HG03135 (cell line): Measurements from ENCODE around the gene POTEH.
"Not testable (repeated sequence)": the region's sequence is repeated elsewhere in the genome, so short reads cannot be mapped to it uniquely, and the experiment has no call there.

Experiments used
- ATAC-seq: cut with Tn5 transposase; IDR thresholded peaks from one replicate; pipeline ENCODE4 v1.9.1; 2021; ENCODE audit warnings: mild to moderate bottlenecking, moderate library complexity; ENCODE audit not compliant: unreplicated experiment

POTEH gene

DNA sequence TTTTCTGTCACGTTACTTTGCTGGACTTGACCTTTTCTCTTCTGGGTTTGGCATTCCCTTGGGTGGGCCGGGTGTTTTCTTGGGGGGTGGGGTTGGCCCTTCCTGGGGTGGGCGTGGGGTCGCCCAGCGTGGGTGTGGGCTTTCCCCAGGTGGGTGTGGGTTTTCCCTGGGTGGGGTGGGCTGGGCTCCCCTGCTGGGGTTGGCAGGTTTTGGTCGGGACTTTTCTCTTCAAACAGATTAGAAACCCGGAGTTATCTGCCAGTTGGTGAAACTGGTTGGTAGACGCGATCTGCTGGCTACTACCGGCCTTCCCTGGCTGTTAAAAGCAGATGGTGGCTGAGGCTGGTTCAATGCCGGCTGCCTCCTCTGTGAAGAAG is at the start of gene POTEH:
Gene POTEH, plus strand, starts transcription at position 278 of the 377 bp plus-strand sequence. Its CDS starts 52 bp downstream, at position 330.
- not testable (repeated sequence) for ATAC-seq

DNA sequence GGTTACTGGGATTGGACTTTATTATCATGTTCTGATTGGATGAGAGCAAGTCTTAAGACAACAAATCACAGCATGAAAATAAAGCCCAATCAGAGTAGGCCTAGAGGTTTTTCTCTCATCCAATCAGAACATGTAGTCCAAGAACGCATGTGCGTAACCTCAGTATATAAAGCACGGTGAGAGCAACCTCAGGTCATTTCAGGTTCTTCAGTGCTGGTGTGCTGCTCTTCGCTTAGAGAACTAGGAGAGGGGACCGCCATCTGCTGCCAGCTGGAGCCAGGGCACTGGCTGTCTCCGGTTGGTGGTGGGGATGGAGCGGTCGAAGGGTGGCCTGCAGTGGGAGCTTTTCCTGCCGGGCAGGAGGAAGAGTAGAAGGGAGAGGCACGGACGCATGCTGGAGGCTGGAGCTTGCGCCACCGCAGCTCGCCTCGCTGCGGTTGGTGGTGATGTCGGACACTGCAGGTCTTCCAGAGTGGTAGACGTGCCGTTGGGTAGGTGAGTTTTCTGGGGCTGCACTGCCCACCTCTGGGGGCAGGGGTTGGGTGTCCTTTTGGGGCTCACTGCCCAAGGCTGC is 47.5 kb upstream of the POTEH start:
- ATAC-seq, result not testable (repeated sequence)

DNA sequence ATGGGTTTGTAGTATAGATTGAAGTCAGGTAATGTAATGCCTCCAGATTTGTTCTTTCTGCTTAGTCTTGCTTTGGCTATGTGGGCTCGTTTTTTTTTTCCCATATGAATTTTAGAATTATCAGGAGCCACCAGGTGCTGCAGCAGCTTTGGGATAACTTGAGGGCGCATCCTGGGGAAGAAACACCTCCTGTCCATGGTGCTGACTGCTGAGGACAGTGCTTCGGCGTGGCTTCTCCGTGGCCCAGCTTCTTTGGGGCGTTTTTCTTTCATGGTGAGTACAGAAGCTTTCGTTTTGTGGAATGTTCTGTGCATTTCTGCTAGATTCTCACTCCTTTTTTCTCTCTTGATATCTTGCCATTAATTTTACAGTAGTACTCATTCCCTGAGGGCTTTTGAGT is 37.9 kb upstream of the POTEH start:
- ATAC-seq, result not testable (repeated sequence)

DNA sequence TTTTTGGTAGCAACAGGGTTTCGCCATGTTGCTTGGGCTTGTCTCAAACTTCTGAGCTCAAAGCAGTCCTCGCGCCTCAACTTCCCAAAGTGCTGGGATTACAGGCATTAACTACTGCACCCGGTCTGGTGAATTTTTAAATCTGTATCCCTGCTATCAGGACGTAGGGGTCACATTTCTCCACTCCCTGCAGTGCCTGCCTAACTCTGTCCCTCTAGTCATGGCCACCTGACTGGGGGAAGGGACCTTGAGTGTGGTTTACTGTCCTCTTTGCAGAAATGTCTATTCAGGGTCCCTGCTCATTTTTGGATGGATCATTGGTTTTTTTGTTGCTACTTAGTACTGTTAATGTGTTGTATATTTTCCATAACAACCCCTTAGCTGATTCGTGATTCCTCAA is 37.1 kb upstream of the POTEH start:
- not testable (repeated sequence) for ATAC-seq

DNA sequence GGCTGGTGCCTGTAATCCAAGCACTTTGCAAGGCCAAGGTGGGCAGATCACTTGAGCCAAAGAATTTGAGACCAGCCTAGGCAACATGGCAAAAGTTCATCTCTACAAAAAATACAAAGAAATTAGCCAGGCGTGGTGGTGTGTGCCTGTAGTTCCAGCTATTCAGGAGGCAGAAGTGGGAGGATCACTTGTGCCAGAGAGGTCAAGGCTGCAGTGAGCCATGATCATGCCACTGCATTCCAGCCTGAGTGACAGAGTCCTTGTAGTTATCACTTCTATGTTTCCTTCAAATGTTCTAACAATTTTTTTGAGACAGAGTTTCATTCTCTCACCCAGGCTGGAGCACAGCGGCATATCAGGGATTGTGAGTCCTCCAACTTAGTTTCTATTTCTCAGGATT is 36.6 kb upstream of the POTEH start:
- not testable (repeated sequence) for ATAC-seq

DNA sequence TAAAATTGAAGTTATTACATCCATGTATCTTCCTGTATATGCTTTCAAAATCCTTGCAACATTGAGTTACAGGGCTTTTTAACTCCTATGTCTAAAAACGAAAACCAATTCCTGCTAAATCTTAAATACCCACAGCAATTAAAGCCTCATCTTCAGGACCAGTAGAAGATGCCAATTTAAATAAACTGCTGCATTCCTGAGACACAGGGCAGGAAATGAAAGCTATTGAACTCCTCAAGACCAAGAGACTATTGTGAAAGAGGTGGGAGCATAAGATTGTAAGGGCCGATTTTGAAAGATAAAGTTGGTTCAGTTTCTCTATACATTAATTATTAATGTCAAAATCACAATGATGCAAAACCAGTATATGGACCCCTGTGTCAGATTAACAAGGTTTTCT is 28.7 kb upstream of the POTEH start:
- ATAC-seq, result not testable (repeated sequence)

DNA sequence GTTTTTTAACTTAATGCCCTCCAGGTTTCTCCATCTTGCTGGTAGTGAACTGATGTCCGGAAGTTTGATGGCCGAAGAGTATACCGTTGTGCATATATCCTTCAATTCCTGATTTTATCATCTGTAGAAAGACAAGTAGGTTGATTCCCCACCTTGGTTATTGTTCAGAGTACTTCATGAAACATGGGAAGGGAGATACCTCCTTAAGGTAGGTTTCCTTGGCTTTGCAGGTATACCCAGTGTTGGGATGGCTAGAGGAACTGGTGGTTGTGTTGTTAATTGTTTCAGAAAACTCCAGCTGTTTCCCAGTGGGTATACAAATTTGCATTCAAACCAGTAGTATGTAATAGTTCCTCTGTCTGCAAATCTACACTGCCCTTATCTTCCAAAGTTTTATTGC is 25.1 kb upstream of the POTEH start:
- ATAC-seq, result not testable (repeated sequence)

DNA sequence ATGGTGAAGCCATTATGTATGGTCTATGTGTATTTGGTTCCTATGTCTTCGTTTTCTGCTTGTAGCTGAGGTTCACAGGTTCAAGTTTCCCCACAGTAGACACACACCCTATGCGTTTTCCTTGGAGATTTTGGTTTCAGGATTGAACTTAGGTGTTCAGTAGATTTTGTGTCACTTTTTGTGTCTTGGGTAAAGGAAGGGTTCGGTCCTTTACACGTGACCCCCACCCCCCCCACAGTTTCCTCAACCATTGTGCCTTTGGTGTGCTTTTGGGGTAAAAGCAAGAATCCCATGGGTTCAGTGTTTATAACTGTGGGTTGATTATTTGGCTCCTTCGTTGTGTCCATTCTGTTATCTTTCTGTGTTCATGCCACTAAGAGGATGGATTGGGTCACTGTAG is 24.3 kb upstream of the POTEH start:
- ATAC-seq, result not testable (repeated sequence)

DNA sequence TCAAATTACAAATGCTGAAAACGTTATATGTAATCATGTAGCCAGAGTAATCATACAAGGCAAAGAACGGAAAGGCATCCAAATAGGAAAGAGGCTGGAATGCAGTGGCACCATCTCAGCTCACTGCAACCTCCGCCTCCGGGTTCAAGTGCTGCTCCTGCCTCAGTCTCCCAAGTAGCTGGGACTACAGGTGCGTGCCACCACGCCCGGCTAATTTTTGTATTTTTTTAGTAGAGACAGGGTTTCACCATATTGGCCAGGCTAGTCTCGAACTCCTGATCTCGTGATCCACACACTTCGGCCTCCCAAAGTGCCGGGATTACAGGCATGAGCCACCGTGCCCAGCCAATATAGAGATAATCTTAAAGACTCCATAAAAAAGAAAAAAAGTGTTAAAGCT is 20.4 kb upstream of the POTEH start:
- ATAC-seq, result not testable (repeated sequence)

DNA sequence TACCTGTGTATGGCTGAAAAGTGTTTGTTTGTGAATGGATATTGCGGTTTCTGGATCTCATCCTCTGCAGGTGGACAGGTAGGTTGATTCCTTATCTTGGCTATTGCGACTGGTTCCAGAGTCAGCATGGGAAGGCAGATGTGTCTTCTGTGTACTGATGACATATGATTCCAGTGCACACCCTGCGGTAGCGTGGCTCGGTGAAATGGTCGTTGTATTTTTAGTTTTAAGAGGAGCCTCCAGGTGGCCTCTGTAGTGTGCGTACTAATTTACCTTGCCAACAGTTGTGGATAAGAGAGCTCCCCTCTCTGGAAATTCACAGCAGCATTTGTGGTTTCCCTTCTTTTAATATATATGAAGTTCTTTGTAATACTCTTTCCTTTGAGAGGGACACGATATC is 10.1 kb upstream of the POTEH start:
- ATAC-seq, result not testable (repeated sequence)

DNA sequence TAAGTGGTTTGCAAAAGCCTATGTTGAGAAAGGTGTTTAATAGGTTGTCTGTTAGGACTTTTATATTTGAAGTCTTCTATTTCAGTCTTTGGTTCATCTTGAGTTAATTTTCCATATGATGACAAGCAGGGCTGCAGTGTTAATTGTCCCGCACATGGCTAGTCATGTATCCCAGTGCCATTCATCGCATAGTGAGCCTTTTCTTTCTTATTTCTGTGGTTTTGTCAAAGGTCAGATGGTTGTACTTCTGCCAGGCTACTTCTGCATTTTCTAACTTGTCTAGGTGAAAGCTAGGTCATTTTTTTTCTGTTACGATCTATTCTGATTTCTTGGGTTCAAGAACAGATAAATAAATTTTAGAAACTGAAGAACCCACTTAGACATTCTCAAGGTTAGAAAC is 5.7 kb upstream of the POTEH start:
- not testable (repeated sequence) for ATAC-seq

DNA sequence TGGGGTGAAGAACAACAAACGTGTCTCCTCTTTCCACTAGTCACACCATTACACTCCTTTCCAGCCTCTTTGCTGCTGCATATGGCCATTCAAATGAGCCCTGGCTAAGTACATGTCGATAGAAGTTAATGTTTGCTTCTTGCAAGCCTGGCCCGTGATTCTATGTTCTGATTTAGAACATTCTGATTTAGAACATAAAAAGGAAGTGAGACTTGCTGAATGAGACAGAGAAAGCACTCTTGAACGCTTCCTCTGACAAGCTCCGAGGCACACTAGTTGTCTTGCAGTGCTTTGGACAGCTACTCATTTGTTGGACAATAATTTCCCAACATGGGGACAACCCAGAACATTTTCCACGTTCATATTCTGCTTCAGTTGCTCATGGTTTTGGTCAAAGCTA is 5.1 kb upstream of the POTEH start:
- not testable (repeated sequence) for ATAC-seq

DNA sequence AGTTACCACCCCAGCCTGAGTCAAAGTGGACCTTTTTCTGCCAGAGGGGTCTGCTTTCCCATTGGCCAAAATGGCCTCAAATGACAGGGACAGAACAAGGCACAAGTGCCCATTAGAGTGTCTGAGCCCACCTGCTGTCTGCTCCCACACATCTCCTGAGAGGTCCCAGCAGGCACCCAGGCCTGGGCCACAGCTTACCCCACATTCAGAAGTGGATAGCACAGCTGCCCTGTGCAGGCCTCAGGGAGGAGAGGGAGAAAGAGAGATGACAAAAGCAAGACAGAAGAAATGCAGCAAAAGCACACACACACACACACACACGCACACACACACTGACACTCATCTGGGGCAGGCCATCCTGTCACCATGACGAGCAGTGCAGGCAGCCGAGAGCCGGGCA is 4.2 kb upstream of the POTEH start:
- ATAC-seq, result not testable (repeated sequence)

DNA sequence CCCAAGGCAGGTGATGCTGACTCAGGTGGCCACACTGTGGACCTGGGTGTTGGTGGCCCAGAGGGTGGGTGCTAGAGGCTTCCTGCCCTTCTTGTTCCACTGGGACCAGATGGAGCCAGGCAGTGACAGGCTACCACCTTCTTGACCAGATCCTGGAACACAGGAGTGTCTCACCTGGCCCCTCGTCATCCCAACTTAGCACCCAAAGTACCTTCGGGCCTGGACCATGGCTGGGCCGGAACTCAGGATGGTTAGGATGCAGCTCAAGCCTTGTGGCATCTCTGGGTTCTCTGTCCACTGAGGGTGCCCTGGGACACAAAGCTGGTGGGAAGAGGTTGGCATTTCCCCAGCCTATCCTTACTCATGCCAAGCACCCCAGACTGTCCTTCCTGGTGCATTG is 2.7 kb upstream of the POTEH start:
- not testable (repeated sequence) for ATAC-seq

DNA sequence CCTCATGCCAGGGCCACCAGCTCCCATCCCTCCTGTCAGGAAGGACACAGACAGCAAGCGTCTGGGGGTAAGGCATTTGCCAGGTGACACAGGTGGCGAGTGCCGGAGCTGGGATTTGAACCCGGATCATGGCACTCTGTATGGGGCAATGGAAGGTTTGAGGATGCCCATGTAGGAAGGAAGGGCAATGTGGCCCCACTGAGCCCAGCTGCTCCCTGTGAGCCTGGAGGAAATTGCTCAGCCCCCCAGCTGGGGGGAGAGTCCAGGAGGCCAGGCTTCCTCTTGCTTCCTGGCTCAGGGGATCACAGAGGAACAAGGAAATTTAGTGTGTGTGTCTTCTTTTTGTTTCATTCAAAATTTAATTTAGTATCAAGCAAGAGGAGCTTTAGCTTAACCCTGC is 2.1 kb upstream of the POTEH start:
- ATAC-seq, result not testable (repeated sequence)

DNA sequence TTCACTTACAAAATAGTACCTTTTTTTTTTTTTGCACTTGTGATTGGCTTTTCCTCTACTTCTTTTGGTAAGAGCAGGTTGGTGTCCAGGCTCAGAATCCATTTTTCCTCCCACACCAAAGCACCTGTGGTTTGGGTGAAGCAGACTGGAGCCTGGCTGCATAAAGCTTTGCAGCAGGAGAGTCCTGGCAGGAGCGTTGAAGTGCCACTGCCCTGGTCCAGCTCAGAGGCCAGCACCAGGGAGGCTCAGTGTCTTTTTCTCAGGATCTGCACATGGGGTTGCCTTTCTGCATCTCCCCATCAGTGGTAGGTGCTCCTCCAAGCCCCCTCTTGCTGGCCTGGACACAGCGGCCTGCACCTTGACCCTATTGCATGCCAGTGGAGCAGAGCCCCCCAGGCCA is 1.7 kb upstream of the POTEH start:
- not testable (repeated sequence) for ATAC-seq

DNA sequence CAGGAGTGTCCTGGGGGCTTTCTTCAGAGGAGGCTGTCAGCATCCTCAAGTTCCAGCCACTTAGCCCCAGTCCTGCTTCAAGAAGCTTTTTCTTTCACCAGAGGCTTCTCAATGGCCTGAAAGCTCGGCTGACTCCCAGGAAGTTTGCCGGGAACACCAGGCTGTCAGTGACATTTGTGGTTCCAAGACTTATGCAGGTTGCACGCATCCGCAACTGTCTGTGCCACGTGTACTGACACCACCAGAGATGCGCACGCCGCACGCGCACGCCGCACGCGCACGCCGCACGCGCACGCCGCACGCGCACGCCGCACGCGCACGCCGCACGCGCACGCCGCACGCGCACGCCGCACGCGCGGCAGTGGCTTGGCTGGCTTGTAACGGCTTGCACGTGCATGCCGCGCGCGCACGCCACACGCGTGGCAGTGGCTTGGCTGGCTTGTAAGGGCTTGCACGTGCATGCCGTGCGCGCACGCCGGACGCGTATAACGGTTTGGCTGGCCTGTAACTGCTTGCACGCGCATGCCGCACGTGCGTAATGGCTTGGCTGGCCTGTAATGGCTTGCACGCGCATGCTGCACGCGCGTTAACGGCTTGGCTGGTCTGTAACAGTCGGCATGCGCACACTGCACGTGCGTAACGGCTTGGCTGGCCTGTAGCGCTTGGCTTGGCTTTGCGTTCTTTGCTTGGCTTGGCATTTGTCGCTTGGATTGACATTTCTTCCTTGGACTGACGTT is 646 bp upstream of the POTEH start:
- ATAC-seq, result not testable (repeated sequence)

DNA sequence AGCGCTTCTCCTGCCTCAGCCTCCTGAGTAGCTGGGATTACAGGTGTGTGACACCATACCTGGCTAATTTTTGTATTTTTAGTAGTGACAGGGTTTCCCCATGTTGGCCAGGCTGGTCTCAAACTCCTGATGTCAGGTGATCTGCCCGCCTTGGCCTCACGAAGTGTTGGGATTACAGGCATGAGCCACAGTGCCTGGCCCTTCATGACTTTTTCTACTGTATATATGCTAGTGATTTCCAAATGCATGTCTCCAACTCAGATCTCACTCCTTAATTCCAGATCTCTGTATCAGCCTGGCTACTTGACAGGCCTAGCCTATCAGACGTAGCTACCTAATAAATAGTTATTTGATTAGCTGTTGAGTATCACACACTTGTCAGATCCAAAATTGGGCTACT is 23.8 kb downstream of the POTEH start:
- not testable (repeated sequence) for ATAC-seq

DNA sequence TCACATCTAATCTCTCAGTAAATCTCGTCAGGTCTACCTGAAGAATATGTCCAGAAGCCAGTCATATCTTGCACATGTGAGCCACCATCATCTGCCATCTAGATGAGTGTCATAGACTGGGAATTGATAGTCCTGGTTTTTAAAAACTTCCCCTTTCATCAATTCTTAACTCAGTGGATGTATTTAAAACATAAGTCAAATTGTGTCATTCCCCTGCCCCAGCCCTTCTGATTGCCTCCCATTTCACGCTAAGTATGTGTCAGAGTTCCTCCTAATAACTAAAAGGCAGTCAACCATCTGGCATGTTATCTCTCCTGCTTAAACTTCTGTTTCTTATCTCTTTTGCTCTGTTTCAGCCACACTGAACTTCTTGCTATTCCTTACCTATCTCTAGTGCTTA is 24.3 kb downstream of the POTEH start:
- ATAC-seq, result not testable (repeated sequence)

DNA sequence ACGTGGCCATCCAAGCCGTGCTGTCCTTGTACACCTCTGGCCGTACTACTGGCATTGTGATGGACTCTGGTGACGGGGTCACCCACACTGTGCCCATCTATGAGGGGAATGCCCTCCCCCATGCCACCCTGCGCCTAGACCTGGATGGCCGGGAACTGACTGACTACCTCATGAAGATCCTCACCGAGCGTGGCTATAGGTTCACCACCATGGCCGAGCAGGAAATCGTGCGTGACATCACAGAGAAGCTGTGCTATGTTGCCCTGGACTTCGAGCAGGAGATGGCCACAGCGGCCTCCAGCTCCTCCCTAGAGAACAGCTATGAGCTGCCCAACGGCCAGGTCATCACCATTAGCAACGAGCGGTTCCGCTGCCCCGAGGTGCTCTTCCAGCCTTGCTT is 32.1 kb downstream of the POTEH start:
- not testable (repeated sequence) for ATAC-seq

DNA sequence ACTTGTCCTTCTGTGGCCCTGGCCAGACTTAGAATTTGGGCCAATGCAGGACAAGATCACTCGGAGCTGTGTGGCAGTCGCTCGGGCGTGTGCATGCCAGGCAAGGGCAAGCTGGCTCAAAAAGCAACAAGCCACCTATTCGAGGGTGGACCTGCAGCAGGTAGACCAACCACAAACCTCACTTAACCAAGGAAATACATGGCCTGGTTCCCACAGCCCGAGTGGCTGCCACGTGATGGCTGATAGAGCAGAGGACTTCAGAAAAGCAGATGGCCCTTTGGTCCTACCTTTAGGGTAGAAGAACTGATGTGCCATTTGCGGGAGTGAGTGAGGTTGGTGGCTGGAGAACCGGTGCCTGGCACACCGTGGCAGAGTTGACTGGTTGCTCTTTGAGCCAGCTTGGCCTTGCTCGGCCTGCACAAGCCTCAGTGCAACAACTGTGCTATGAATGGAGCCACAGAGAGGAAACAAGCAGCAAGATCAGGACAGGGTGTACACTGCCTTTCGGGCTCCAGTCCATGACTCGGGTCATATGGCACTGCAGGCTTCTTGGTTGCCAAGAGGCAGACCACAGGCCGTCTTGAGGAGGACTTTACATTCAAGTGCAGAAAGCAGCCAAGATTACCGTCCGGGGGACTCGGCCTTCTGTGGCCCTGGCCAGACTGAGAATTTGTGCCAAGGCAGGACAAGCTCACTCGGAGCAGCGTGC is 39.5 kb downstream of the POTEH start:
- not testable (repeated sequence) for ATAC-seq

DNA sequence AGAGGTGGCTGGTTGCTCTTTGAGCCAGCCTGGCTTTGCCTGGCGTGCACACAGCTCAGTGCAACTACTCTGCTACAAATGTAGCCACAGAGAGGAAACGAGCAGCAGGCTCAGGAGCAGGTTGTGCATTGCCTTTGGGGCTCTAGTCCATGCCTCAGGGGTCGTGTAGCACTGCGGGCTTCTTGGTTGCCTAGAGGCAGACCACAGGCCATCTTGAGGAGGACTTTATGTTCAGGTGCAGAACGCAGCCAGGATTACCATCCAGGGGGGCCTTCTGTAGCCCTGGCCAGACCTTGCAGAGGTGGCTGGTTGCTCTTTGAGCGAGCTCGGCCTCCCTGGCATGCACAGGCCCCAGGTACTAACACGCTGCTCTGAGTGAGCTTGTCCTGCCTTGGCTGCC is 41.2 kb downstream of the POTEH start:
- ATAC-seq, result not testable (repeated sequence)
